DOHH2 (cell line): ENCODE measurements around the gene CCDC170.

Experiments used
- H3F3A ChIP-seq: fragments of 200-600 bp; sonication (generic), shearing (Covaris generic); 2 replicates; pipeline ENCODE4 v1.6.0; 2016; ENCODE audit warnings: antibody characterized with exemption, mild to moderate bottlenecking; ENCODE audit not compliant: control insufficient read depth, insufficient read depth
- H3K27ac ChIP-seq: fragments of 200-600 bp; sonication (generic); 2 replicates; pipeline ENCODE4 v1.5.1; 2014; ENCODE audit warnings: low read depth, mild to moderate bottlenecking, low read length, moderate library complexity
- H3K27me3 ChIP-seq: fragments of 200-600 bp; sonication (generic); 2 replicates; pipeline ENCODE4 v1.6.1; 2014; ENCODE audit warnings: mild to moderate bottlenecking, low read length, mixed read lengths; ENCODE audit not compliant: control insufficient read depth
- H3K36me3 ChIP-seq: fragments of 200-600 bp; sonication (generic); 2 replicates; pipeline ENCODE4 v1.6.1; 2014; ENCODE audit warnings: mild to moderate bottlenecking, low read length, moderate library complexity, mixed read lengths; ENCODE audit not compliant: control insufficient read depth
- H3K4me1 ChIP-seq: fragments of 200-600 bp; sonication (generic); 2 replicates; pipeline ENCODE4 v1.6.1; 2014; ENCODE audit warnings: mild to moderate bottlenecking, low read length, mixed read lengths; ENCODE audit not compliant: control insufficient read depth
- H3K4me2 ChIP-seq: fragments of 200-600 bp; sonication (generic); 2 replicates; pipeline ENCODE4 v1.6.0; 2014; ENCODE audit warnings: mild to moderate bottlenecking, low read length, moderate library complexity
- H3K4me3 ChIP-seq: fragments of 200-600 bp; sonication (generic); 2 replicates; pipeline ENCODE4 v1.5.1; 2014; ENCODE audit warnings: mild to moderate bottlenecking, low read length, mixed read lengths
- H3K79me2 ChIP-seq: fragments of 200-600 bp; sonication (generic); 2 replicates; pipeline ENCODE4 v1.6.1; 2014; ENCODE audit warnings: mild to moderate bottlenecking, low read length, mixed read lengths; ENCODE audit not compliant: control insufficient read depth
- H3K9me2 ChIP-seq: fragments of 200-600 bp; sonication (generic); replicated peaks from 2 replicates; pipeline ENCODE4 v1.6.1; 2014; ENCODE audit warnings: mild to moderate bottlenecking, low read length, mixed read lengths; ENCODE audit not compliant: control insufficient read depth
- H3K9me3 ChIP-seq: fragments of 200-600 bp; sonication (generic); 2 replicates; pipeline ENCODE4 v1.6.1; 2014; ENCODE audit warnings: antibody characterized with exemption, low read length, mixed read lengths; ENCODE audit not compliant: control insufficient read depth, insufficient read depth
- H4K20me1 ChIP-seq: fragments of 200-600 bp; sonication (generic); 2 replicates; pipeline ENCODE4 v1.6.0; 2014; ENCODE audit warnings: low read depth, mild to moderate bottlenecking, antibody characterized with exemption, low read length, moderate library complexity; ENCODE audit not compliant: control insufficient read depth, insufficient read depth
- EZH2phosphoT487 ChIP-seq: fragments of 200-600 bp; sonication (generic); IDR thresholded peaks from 2 replicates; pipeline ENCODE4 v1.6.1; 2017; ENCODE audit warnings: borderline replicate concordance, mild to moderate bottlenecking, antibody characterized with exemption, low read length, moderate library complexity, mixed read lengths
- TF ChIP-seq, protein P1 (sequence below): fragments of 200-600 bp; sonication (generic); IDR thresholded peaks from one replicate; pipeline ENCODE4 v1.5.1; 2014; ENCODE audit warnings: antibody characterized with exemption, mild to moderate bottlenecking, low read depth, low read length; ENCODE audit not compliant: poor library complexity, severe bottlenecking

The CCDC170 gene

GRCh38 chr6:151614630-151615029 is 120.8 kb downstream of the CCDC170 start:
- Histone ChIP-seq H3K9me2 (no peaks in the 10 kb centered on the region), H3K9me3 (no peaks in the 10 kb centered on the region), H3F3A (no peaks in the 10 kb centered on the region), H3K79me2 (no peaks in the 10 kb centered on the region), H3K4me2 (no peak overlapping the region), H3K4me3 (no peak overlapping the region), H3K27ac (no peak overlapping the region), H3K36me3 (no peaks in the 10 kb centered on the region), H3K27me3 (no peaks in the 10 kb centered on the region), H4K20me1 (no peaks in the 10 kb centered on the region), H3K4me1 (no peaks in the 10 kb centered on the region)
- TF ChIP-seq EZH2phosphoT487, result no peak
- TF ChIP-seq, protein P1, sequence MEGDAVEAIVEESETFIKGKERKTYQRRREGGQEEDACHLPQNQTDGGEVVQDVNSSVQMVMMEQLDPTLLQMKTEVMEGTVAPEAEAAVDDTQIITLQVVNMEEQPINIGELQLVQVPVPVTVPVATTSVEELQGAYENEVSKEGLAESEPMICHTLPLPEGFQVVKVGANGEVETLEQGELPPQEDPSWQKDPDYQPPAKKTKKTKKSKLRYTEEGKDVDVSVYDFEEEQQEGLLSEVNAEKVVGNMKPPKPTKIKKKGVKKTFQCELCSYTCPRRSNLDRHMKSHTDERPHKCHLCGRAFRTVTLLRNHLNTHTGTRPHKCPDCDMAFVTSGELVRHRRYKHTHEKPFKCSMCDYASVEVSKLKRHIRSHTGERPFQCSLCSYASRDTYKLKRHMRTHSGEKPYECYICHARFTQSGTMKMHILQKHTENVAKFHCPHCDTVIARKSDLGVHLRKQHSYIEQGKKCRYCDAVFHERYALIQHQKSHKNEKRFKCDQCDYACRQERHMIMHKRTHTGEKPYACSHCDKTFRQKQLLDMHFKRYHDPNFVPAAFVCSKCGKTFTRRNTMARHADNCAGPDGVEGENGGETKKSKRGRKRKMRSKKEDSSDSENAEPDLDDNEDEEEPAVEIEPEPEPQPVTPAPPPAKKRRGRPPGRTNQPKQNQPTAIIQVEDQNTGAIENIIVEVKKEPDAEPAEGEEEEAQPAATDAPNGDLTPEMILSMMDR, result no peak

GRCh38 chr6:151616091-151616513 is 122.3 kb downstream of the CCDC170 start:
- Histone ChIP-seq H3K27me3 (no peaks in the 10 kb centered on the region), H3K9me2 (no peaks in the 10 kb centered on the region), H3K79me2 (no peaks in the 10 kb centered on the region), H4K20me1 (no peaks in the 10 kb centered on the region), H3K4me1 (no peaks in the 10 kb centered on the region), H3K36me3 (no peaks in the 10 kb centered on the region), H3F3A (no peaks in the 10 kb centered on the region), H3K27ac (no peak overlapping the region), H3K4me3 (no peak overlapping the region), H3K9me3 (no peaks in the 10 kb centered on the region), H3K4me2 (no peak overlapping the region)
- TF ChIP-seq, protein P1, result no peak
- no peak for TF ChIP-seq EZH2phosphoT487

DNA sequence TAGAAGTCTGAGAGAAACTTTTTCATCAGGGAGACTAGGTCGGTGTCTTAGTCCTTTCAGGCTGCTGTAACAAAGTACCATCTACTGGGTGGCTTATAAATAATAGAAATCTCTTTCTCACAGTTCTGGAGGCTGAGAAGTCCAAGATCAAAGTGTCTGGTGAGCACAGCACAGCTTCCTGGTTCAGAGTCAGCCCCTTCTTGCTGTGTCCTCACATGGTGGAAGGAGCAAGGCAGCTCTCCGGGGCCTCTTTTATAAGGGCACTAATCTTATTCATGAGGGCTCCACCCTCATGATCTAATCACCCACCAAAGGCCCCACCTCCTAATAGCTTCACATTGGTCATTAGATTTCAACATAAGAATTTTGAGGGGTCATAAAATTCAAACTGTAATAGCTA is 122.8 kb downstream of the CCDC170 start:
- no peak overlapping the region for H3K4me3 ChIP-seq
- no peaks in the 10 kb centered on the region for H3K27me3 ChIP-seq
- H3F3A ChIP-seq, result no peaks in the 10 kb centered on the region
- no peak overlapping the region for H3K4me2 ChIP-seq
- no peaks in the 10 kb centered on the region for H3K9me3 ChIP-seq
- H4K20me1 ChIP-seq, result no peaks in the 10 kb centered on the region
- H3K79me2 ChIP-seq, result no peaks in the 10 kb centered on the region
- H3K36me3 ChIP-seq, result no peaks in the 10 kb centered on the region
- no peak overlapping the region for H3K27ac ChIP-seq
- no peaks in the 10 kb centered on the region for H3K4me1 ChIP-seq
- H3K9me2 ChIP-seq, result no peaks in the 10 kb centered on the region
- TF ChIP-seq, protein P1, result no peak
- TF ChIP-seq EZH2phosphoT487, result no peak

- Histone ChIP-seq H4K20me1 (no peaks in the 10 kb centered on the region), H3K36me3 (no peaks in the 10 kb centered on the region), H3F3A (no peaks in the 10 kb centered on the region), H3K79me2 (no peaks in the 10 kb centered on the region), H3K27me3 (no peaks in the 10 kb centered on the region), H3K9me3 (no peaks in the 10 kb centered on the region), H3K4me2 (no peak overlapping the region), H3K27ac (no peak overlapping the region), H3K4me3 (no peak overlapping the region), H3K9me2 (no peaks in the 10 kb centered on the region), H3K4me1 (no peaks in the 10 kb centered on the region)
- TF ChIP-seq EZH2phosphoT487, result no peak
- TF ChIP-seq, protein P1, result no peak
These were observed 123.7 kb downstream of the CCDC170 start for GRCh38 chr6:151617539-151617938.
